ENCODE measurements around the gene CHMP5. TPM values are rescaled to one million over a fixed set of nuclear protein-coding genes. Genes with fewer than 3 reads are reported as not detected.

The CHMP5 gene
- polyA plus RNA-seq, 1 donor from 2014 or later, result 286 TPM

DNA sequence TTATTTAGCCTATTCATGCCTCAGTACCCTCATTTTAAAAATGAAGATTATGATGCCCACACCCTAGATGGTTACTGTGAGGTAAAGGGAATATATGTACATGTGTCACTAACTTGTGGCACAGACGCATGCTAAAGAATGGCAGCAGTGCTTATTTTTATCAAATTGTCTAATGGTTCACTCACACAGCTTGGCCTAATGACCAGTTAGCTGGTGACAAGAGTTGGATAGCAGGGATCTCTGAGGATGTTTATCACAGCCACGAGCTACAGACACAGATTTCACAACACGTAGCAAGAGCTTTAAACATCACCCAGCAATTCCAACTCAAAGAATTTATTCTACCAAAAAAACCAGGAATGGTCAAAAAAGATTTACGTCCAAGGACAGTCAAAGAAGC lies 7.6 kb upstream of the CHMP5 start:
- H3K9ac ChIP-seq (ENCODE audit: low read length), result no peak overlapping the region
- H3K79me2 ChIP-seq (replicated peaks; ENCODE audit: insufficient read depth, low read length), result no peaks in the 10 kb centered on the region
- no peak for TF ChIP-seq TAF1 (IDR thresholded peaks at IDR 0.05; ENCODE audit: low read depth)
- TF ChIP-seq CTCF (IDR thresholded peaks at IDR 0.05; ENCODE audit: poor library complexity, severe bottlenecking), result no peak
- no peaks in the 10 kb centered on the region for H3K9me2 ChIP-seq (ENCODE audit: insufficient read depth, low read length)
- no peaks in the 10 kb centered on the region for H3K9me3 ChIP-seq (ENCODE audit: low read length)
- H3K4me3 ChIP-seq (ENCODE audit: low read length), result no peak overlapping the region
- H3K4me2 ChIP-seq (ENCODE audit: low read length), result no peak overlapping the region
- H4K20me1 ChIP-seq (ENCODE audit: insufficient read depth), result no peaks in the 10 kb centered on the region
- H3K27ac ChIP-seq (ENCODE audit: low read length), result no peak overlapping the region
- no peak overlapping the region for H2AFZ ChIP-seq (ENCODE audit: low read depth, low read length)
- H3K36me3 ChIP-seq (ENCODE audit: insufficient read depth, low read length), result peaks cover 18% of the 10 kb centered on the region
- H3K27me3 ChIP-seq (ENCODE audit: insufficient read depth, low read depth, low read length), result no peaks in the 10 kb centered on the region
- no peaks in the 10 kb centered on the region for H3F3A ChIP-seq (ENCODE audit: insufficient read depth, low read length, poor library complexity, severe bottlenecking)

GRCh38 chr9:33260372-33260771 lies 4.5 kb upstream of the CHMP5 start:
- no peak overlapping the region for H3K27ac ChIP-seq (ENCODE audit: low read length)
- H3K79me2 ChIP-seq (replicated peaks; ENCODE audit: insufficient read depth, low read length), result peaks cover 22% of the 10 kb centered on the region
- no peaks in the 10 kb centered on the region for H3K9me2 ChIP-seq (ENCODE audit: insufficient read depth, low read length)
- no peaks in the 10 kb centered on the region for H4K20me1 ChIP-seq (ENCODE audit: insufficient read depth)
- no peak overlapping the region for H2AFZ ChIP-seq (ENCODE audit: low read depth, low read length)
- no peak for TF ChIP-seq EP300 (conservative IDR thresholded peaks at IDR 0.05; ENCODE audit: poor library complexity, severe bottlenecking)
- TF ChIP-seq POLR2AphosphoS5 (IDR thresholded peaks at IDR 0.05), result no peak
- no peak for TF ChIP-seq REST (IDR thresholded peaks at IDR 0.05; ENCODE audit: borderline replicate concordance)
- no peak for TF ChIP-seq EZH2 (IDR thresholded peaks at IDR 0.05; ENCODE audit: borderline replicate concordance, insufficient read depth, low read length, poor library complexity, severe bottlenecking)
- no peak for TF ChIP-seq RAD21 (conservative IDR thresholded peaks at IDR 0.05)
- TF ChIP-seq MXI1 (conservative IDR thresholded peaks at IDR 0.05; ENCODE audit: poor library complexity, severe bottlenecking), result no peak
- no peak for TF ChIP-seq CTCF (IDR thresholded peaks at IDR 0.05; ENCODE audit: poor library complexity, severe bottlenecking)
- TF ChIP-seq TAF1 (IDR thresholded peaks at IDR 0.05; ENCODE audit: low read depth), result no peak
- TF ChIP-seq SMC3 (conservative IDR thresholded peaks at IDR 0.05; ENCODE audit: poor library complexity), result no peak
- H3K36me3 ChIP-seq (ENCODE audit: insufficient read depth, low read length), result peaks cover 18% of the 10 kb centered on the region
- H3K4me2 ChIP-seq (ENCODE audit: low read length), result no peak overlapping the region
- H3K9ac ChIP-seq (ENCODE audit: low read length), result no peak overlapping the region
- H3K27me3 ChIP-seq (ENCODE audit: insufficient read depth, low read depth, low read length), result no peaks in the 10 kb centered on the region
- no peaks in the 10 kb centered on the region for H3F3A ChIP-seq (ENCODE audit: insufficient read depth, low read length, poor library complexity, severe bottlenecking)
- H3K4me3 ChIP-seq (ENCODE audit: low read length), result no peak overlapping the region
- no peaks in the 10 kb centered on the region for H3K9me3 ChIP-seq (ENCODE audit: low read length)
